HG02973 (cell line): ENCODE measurements around the gene DPH7.
"Not testable (repeated sequence)": the region's sequence is repeated elsewhere in the genome, so short reads cannot be mapped to it uniquely, and the experiment has no call there.

ENCODE experiments used
- ATAC-seq: cut with Tn5 transposase; IDR thresholded peaks from one replicate; pipeline ENCODE4 v1.9.1; 2021; ENCODE audit warnings: moderate library complexity; ENCODE audit not compliant: unreplicated experiment

DPH7 gene

GRCh38 chr9:137578518-137579258 is at the start of gene DPH7:
DPH7 (minus strand) TSS chr9:137578925; CDS start chr9:137578777, 148 bp downstream.
- peak; percentile 84 for ATAC-seq

- not testable (repeated sequence) for ATAC-seq
These were observed 48.7 kb upstream of the DPH7 start for GRCh38 chr9:137627406-137627805.

- no peak for ATAC-seq
These were observed 47.7 kb upstream of the DPH7 start for GRCh38 chr9:137626464-137626863.

GRCh38 chr9:137622211-137622610 is 43.5 kb upstream of the DPH7 start:
- not testable (repeated sequence) for ATAC-seq

GRCh38 chr9:137621131-137621757 is 42.5 kb upstream of the DPH7 start:
- ATAC-seq = no peak

GRCh38 chr9:137620581-137620980 is 41.9 kb upstream of the DPH7 start:
- no peak for ATAC-seq

GRCh38 chr9:137620048-137620405 is 41.3 kb upstream of the DPH7 start:
- no peak for ATAC-seq

- ATAC-seq = peak; percentile 19
These were observed 40.7 kb upstream of the DPH7 start for GRCh38 chr9:137619240-137620047.

- ATAC-seq = peak; percentile 49
These were observed 39.7 kb upstream of the DPH7 start, which contains the start of gene EHMT1 for GRCh38 chr9:137618105-137619067. EHMT1 (plus strand) TSS chr9:137619005; CDS start chr9:137619029, 24 bp downstream.

- no peak for ATAC-seq
These were observed 36.7 kb upstream of the DPH7 start for GRCh38 chr9:137615387-137615871.

GRCh38 chr9:137614631-137615386 is 36.1 kb upstream of the DPH7 start:
- no peak for ATAC-seq

- ATAC-seq = no peak
These were observed 35.2 kb upstream of the DPH7 start for GRCh38 chr9:137613738-137614523.

GRCh38 chr9:137613259-137613658 is 34.5 kb upstream of the DPH7 start:
- ATAC-seq = no peak

GRCh38 chr9:137612741-137613142 is 34.0 kb upstream of the DPH7 start:
- no peak for ATAC-seq

- ATAC-seq = no peak
These were observed 33.2 kb upstream of the DPH7 start for GRCh38 chr9:137611623-137612609.

- ATAC-seq = no peak
These were observed 32.2 kb upstream of the DPH7 start for GRCh38 chr9:137610944-137611343.

- no peak for ATAC-seq
These were observed 28.6 kb upstream of the DPH7 start for GRCh38 chr9:137607141-137607857.
